DOHH2 (cell line): ENCODE data around the gene TM2D3.

ENCODE experiments used
- H3F3A ChIP-seq: fragments of 200-600 bp; sonication (generic), shearing (Covaris generic); 2 replicates; pipeline ENCODE4 v1.6.0; 2016; ENCODE audit warnings: antibody characterized with exemption, mild to moderate bottlenecking; ENCODE audit not compliant: control insufficient read depth, insufficient read depth
- H3K27ac ChIP-seq: fragments of 200-600 bp; sonication (generic); 2 replicates; pipeline ENCODE4 v1.5.1; 2014; ENCODE audit warnings: low read depth, mild to moderate bottlenecking, low read length, moderate library complexity
- H3K27me3 ChIP-seq: fragments of 200-600 bp; sonication (generic); 2 replicates; pipeline ENCODE4 v1.6.1; 2014; ENCODE audit warnings: mild to moderate bottlenecking, low read length, mixed read lengths; ENCODE audit not compliant: control insufficient read depth
- H3K36me3 ChIP-seq: fragments of 200-600 bp; sonication (generic); 2 replicates; pipeline ENCODE4 v1.6.1; 2014; ENCODE audit warnings: mild to moderate bottlenecking, low read length, moderate library complexity, mixed read lengths; ENCODE audit not compliant: control insufficient read depth
- H3K4me1 ChIP-seq: fragments of 200-600 bp; sonication (generic); 2 replicates; pipeline ENCODE4 v1.6.1; 2014; ENCODE audit warnings: mild to moderate bottlenecking, low read length, mixed read lengths; ENCODE audit not compliant: control insufficient read depth
- H3K4me2 ChIP-seq: fragments of 200-600 bp; sonication (generic); 2 replicates; pipeline ENCODE4 v1.6.0; 2014; ENCODE audit warnings: mild to moderate bottlenecking, low read length, moderate library complexity
- H3K4me3 ChIP-seq: fragments of 200-600 bp; sonication (generic); 2 replicates; pipeline ENCODE4 v1.5.1; 2014; ENCODE audit warnings: mild to moderate bottlenecking, low read length, mixed read lengths
- H3K79me2 ChIP-seq: fragments of 200-600 bp; sonication (generic); 2 replicates; pipeline ENCODE4 v1.6.1; 2014; ENCODE audit warnings: mild to moderate bottlenecking, low read length, mixed read lengths; ENCODE audit not compliant: control insufficient read depth
- H3K9me2 ChIP-seq: fragments of 200-600 bp; sonication (generic); replicated peaks from 2 replicates; pipeline ENCODE4 v1.6.1; 2014; ENCODE audit warnings: mild to moderate bottlenecking, low read length, mixed read lengths; ENCODE audit not compliant: control insufficient read depth
- H3K9me3 ChIP-seq: fragments of 200-600 bp; sonication (generic); 2 replicates; pipeline ENCODE4 v1.6.1; 2014; ENCODE audit warnings: antibody characterized with exemption, low read length, mixed read lengths; ENCODE audit not compliant: control insufficient read depth, insufficient read depth
- H4K20me1 ChIP-seq: fragments of 200-600 bp; sonication (generic); 2 replicates; pipeline ENCODE4 v1.6.0; 2014; ENCODE audit warnings: low read depth, mild to moderate bottlenecking, antibody characterized with exemption, low read length, moderate library complexity; ENCODE audit not compliant: control insufficient read depth, insufficient read depth
- EZH2phosphoT487 ChIP-seq: fragments of 200-600 bp; sonication (generic); IDR thresholded peaks from 2 replicates; pipeline ENCODE4 v1.6.1; 2017; ENCODE audit warnings: borderline replicate concordance, mild to moderate bottlenecking, antibody characterized with exemption, low read length, moderate library complexity, mixed read lengths
- TF ChIP-seq, protein P1 (sequence below): fragments of 200-600 bp; sonication (generic); IDR thresholded peaks from one replicate; pipeline ENCODE4 v1.5.1; 2014; ENCODE audit warnings: antibody characterized with exemption, mild to moderate bottlenecking, low read depth, low read length; ENCODE audit not compliant: poor library complexity, severe bottlenecking

The TM2D3 gene

DNA sequence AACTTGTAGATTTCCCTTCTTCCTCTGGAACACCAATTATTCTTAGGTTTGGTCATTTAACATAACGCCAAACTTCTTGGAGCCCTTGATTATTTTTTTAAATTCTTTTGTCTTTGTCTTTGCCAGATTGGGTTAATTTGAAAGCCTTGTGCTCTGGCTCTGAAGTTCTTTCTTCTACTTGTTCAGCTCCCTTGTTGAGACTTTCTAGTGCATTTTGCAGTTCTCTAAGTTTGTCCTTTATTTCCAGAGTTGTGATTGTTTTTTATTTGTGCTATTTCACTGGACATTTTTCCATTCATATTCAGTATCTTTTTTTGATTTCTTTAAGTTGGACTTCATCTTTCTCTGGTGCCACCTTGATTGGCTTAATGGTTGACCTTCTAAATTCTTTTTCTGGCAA lies 55.5 kb downstream of the TM2D3 start:
- Histone ChIP-seq H3K4me3 (no peak overlapping the region), H3K4me2 (no peak overlapping the region), H4K20me1 (no peaks in the 10 kb centered on the region), H3K9me2 (no peaks in the 10 kb centered on the region), H3K27me3 (no peaks in the 10 kb centered on the region), H3K36me3 (no peaks in the 10 kb centered on the region), H3F3A (no peaks in the 10 kb centered on the region), H3K27ac (no peak overlapping the region), H3K9me3 (no peaks in the 10 kb centered on the region), H3K4me1 (no peaks in the 10 kb centered on the region), H3K79me2 (no peaks in the 10 kb centered on the region)
- TF ChIP-seq EZH2phosphoT487: no peak
- TF ChIP-seq, protein P1, sequence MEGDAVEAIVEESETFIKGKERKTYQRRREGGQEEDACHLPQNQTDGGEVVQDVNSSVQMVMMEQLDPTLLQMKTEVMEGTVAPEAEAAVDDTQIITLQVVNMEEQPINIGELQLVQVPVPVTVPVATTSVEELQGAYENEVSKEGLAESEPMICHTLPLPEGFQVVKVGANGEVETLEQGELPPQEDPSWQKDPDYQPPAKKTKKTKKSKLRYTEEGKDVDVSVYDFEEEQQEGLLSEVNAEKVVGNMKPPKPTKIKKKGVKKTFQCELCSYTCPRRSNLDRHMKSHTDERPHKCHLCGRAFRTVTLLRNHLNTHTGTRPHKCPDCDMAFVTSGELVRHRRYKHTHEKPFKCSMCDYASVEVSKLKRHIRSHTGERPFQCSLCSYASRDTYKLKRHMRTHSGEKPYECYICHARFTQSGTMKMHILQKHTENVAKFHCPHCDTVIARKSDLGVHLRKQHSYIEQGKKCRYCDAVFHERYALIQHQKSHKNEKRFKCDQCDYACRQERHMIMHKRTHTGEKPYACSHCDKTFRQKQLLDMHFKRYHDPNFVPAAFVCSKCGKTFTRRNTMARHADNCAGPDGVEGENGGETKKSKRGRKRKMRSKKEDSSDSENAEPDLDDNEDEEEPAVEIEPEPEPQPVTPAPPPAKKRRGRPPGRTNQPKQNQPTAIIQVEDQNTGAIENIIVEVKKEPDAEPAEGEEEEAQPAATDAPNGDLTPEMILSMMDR: no peak
